Stimulated activated CD4-positive, alpha-beta T cell treated with anti-CD3 and anti-CD28 coated beads, Interleukin-12 subunit alpha, Interleukin-12 subunit beta, amount 100 ng/mL, for 24 hours (primary cell): ENCODE results near the gene PSMB10.

Experiments used
- DNase-seq, 2 experiments: peaks; one replicate each; pipeline ENCODE4 v3.0.0-alpha.2; 2020; ENCODE audit warnings: low read depth in 2 of 2

PSMB10 gene

GRCh38 chr16:67893743-67894399 is 42.8 kb downstream of the PSMB10 start:
- DNase-seq, result peak in 1 of 2 experiments; percentile 7

DNA sequence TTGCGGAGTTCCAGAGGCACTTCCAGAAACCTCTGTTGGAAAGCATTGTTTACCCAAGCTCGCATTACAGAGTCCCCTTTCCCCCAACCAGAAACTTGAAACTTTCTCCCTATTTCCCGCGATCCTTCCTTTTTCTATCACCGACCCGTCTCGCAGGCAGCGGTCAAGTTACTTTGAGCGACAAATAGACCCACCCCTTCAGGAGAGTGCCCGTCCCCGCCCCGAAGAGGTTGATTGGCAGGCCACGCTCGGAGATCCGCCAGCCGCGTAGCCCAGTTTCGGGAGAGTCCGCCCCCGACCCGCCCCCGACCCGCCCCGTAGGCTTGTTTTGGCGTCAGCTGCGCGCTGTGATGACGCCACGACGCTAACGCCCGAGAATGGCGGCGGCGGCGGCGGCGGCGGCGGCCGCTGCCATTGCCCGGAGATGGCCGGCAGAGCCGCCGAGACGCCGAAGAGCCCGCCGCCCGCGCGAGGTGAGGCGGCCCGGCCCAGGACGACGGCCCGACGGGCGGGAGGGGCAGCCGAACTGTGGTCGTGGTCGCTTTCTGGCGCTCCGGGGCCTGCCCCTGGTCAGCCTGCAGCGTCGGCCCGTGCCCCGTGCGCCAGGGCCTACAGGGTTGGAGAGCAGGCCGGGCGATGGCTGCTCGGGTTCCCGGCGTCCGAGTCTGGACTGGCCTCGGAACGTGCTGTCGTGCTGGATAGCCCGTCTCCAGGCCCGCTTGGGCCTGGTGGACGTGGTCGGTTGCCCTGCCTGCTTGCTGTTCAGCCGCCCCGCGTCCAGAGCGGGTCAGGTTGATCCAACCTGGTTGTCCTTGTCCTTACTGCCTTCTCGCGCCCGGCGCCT is 43.5 kb downstream of the PSMB10 start, which contains the start of gene PSKH1:
TSS of gene PSKH1 (plus strand) at position 356 of the 844 bp plus-strand sequence. CDS start 15,496 bp downstream, outside the sequence.
- DNase-seq, result peak; percentile 90 to 94

- DNase-seq, result no peak
These were observed 44.3 kb downstream of the PSMB10 start for GRCh38 chr16:67892375-67892774.

DNA sequence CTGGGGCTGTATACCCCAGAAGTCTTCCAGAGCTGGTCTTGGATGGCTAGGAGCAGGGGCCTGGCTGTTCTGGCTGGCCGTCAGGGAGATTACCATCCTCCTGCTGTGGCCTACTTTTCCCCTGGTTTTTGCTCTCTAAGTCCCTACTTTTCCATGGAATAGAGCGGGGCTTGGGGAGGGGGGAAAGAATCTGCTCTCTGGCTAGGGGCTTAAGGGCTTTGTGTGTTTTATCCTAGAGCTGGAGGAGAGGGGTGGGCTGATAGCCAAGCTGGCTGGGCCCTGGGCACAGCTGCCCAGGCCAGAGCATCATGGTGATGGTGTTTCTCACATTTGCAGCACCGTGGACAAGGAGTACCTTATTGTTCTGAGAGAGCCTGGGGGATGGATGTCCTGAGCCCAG is 48.3 kb downstream of the PSMB10 start:
- no peak for DNase-seq

GRCh38 chr16:67886387-67886786 is 50.3 kb downstream of the PSMB10 start:
- DNase-seq, result no peak

DNA sequence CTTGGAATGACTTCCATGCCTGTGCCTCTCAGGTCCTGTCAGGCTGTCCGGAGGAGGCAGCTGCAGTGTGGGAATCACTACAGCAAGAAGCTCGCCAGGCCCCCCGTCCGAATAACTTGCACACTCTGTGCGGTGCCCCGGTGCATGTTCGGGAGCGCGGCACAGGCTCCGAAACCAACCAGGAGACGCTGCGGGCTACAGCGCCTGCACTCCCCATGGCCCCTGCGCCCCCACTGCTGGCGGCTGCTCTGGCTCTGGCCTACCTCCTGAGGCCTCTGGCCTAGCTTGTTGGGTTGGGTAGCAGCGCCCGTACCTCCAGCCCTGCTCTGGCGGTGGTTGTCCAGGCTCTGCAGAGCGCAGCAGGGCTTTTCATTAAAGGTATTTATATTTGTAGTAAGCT is 50.7 kb downstream of the PSMB10 start:
- no peak for DNase-seq

DNA sequence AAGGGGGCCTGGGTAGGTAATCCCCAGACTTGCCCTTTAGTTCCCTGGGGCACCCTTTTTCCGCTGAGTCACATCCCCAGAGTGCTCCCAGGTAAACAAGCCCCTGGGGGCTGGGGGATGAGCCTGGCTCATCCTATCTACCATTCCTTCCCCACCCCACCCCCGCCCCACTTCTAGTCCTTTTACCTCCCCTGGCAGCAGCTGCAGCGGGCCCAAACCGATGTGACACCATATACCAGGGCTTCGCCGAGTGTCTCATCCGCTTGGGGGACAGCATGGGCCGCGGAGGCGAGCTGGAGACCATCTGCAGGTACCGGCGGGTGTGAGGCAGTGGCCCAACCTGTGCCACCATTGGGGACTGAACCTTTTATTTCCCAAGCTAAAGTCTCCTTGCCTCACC is 51.1 kb downstream of the PSMB10 start:
- DNase-seq, result no peak

DNA sequence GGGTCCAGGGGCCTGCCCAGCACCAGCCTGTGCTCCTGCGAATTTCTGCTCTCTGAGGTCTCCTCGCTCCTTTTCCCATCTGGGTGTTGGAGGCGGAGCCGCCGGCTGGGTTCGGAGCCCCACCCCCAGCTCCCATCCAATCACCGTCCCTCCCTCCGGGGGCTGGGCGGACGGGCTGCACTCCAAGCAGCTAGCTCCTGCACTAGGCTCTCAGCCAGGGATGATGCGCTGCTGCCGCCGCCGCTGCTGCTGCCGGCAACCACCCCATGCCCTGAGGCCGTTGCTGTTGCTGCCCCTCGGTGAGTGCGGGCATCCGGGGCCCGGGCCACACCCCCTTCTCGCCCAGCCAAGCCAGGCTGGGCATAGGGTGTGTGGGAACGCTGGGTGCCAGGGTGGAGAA is 52.0 kb downstream of the PSMB10 start, which contains the start of gene NRN1L:
TSS of gene NRN1L (plus strand) at position 202 of the 400 bp plus-strand sequence. CDS start at position 221, 19 bp downstream.
- no peak for DNase-seq
